Measurements from ENCODE around the gene DDX27. TPM values are rescaled to one million over a fixed set of nuclear protein-coding genes. Genes with fewer than 3 reads are reported as not detected.

Gene DDX27
- total and polyA plus RNA-seq, 2 of the 13 experiments (the other 11 are each of a cell fraction or from before 2014, with no cell fraction given), result 42.6 to 72.8 TPM

- TF ChIP-seq ZBTB40 (IDR thresholded peaks at IDR 0.05) (no peak), ZBTB40 (CRISPR knock-in tag; IDR thresholded peaks at IDR 0.05) (0 out of 2 replicates have a peak, but pooled peaks have one; percentile 4), TSC22D2 (CRISPR knock-in tag; IDR thresholded peaks at IDR 0.05; ENCODE audit: borderline replicate concordance) (no peak), KAT8 (CRISPR knock-in tag; IDR thresholded peaks at IDR 0.05) (0 out of 2 replicates have a peak, but pooled peaks have one; percentile 3), SETDB1 (CRISPR knock-in tag; IDR thresholded peaks at IDR 0.05; ENCODE audit: borderline replicate concordance) (0 out of 2 replicates have a peak, but pooled peaks have one; percentile 17), STAT6 (CRISPR knock-in tag; IDR thresholded peaks at IDR 0.05; ENCODE audit: borderline replicate concordance) (peak; percentile 9; the same call in 1 of the 2 replicates), ZNF549 (CRISPR knock-in tag; IDR thresholded peaks at IDR 0.05) (0 out of 2 replicates have a peak, but pooled peaks have one; percentile 78), GPBP1L1 (CRISPR knock-in tag; IDR thresholded peaks at IDR 0.05) (no peak), HINFP (CRISPR knock-in tag; IDR thresholded peaks at IDR 0.05; ENCODE audit: low read depth) (no peak), ZNF484 (CRISPR knock-in tag; IDR thresholded peaks at IDR 0.05; ENCODE audit: borderline replicate concordance, low read depth) (peak; percentile 63; the same call in 1 of the 2 replicates)
These were observed 59.8 kb downstream of the DDX27 start (continued) for GRCh38 chr20:49278818-49279676.
